HG03571 (cell line): ENCODE measurements around the gene ZNF467.

Experiments
- ATAC-seq: cut with Tn5 transposase; IDR thresholded peaks from one replicate; pipeline ENCODE4 v1.9.1; 2021; ENCODE audit not compliant: unreplicated experiment

ZNF467 gene

DNA sequence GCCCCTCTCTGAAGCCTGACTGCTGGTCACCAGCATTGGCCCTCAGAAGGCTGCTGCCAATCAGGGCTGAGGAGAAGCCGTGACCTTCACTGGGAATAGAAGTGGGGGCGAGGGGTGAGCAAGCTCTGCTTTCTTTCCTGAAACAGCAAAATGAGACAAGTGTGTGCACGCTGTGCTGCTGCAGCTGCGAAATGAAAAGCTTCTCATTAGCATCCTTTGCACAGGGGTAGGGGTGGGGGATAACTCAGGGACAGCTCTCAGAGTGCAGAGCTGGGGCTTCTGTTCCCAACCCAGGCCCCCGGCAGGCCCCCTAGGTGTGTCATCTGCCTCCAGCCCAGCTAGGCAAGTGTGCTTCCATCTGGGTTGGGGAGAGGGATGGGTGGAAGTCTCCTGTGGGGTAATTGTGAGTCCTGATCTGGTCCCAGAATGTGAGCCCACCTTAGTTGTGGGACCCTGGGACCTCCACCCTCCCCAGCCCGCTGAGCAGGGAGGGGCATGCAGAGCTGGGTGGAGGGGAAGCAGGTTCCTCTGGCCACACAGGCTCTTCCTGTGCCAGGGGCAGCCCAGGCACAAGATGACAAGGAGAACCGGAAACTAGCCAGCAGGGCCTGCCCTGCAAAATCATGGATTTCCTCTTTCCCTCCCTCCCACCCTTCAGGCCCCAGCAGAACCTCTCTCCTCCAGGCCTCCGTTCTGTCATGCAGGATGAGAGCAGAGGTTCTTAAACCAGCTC is 22.2 kb downstream of the ZNF467 start:
- ATAC-seq: no peak

- ATAC-seq: no peak
These were observed 23.1 kb downstream of the ZNF467 start for GRCh38 chr7:149750122-149750845.

- no peak for ATAC-seq
These were observed 25.1 kb downstream of the ZNF467 start for GRCh38 chr7:149748076-149748874.

DNA sequence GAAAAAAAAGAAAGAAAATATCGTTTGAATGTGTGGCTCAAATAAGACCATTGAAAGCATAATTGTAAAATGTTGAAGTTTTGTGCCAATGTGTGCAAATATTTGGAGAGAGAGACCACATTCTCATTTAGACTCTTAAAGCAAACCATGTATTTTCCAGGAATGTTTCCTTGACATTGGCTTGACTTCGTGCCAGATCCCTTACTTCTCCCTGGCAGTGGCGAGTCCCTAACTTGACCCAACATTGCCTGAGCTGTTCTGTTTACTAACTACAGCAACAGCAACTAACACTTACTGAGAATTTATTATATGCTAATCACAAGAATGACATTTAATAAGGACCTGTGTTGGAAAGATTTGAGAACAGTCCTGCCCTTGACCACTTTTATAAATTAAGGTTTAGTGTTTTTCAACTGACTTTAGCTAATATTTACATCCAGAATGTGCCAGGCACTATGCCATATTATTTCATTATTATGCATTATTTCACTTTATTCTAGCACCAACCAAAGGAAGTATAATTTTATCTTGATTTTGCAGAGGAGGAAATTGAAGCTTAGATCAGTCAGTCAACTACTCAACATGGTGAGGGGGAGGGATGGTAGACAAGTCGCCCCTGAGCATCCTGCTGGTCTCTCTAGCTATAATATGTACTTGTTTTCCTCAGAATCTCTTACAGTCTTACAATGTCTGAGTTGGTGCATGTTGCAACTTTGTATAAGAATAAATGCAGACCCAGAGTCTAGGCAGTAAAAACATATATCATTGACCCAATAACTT is 29.7 kb downstream of the ZNF467 start:
- no peak for ATAC-seq

DNA sequence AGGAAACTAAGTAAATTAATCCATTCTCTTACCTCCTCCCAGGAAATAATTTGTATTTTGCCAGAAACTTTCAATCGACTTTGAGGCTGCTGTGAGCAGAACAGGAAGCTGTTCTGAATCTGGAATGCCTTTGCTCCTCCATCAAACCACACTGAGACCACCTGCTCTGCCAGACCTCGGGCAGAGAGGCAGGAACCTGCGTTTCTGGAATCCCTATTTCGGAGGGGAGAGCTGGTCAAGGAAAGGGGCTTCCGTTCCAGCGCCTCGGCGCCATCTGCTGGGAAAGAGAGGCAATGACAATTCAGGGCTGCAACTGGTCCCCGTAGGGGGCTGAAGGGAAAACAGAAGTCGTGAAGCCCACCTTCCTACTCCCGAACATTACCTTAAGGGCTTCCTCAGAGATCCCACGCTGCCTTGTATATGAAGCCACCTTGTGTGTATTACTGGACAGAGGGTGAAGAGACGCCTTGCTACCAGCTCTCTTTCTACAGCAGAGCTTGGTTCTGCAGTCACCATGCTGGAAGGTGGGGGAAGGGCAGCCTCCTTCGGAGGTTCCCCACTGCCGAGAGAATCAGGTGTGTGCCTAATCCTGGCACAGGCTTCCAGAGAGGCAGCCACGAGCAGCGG is 31.2 kb downstream of the ZNF467 start:
- ATAC-seq: no peak

DNA sequence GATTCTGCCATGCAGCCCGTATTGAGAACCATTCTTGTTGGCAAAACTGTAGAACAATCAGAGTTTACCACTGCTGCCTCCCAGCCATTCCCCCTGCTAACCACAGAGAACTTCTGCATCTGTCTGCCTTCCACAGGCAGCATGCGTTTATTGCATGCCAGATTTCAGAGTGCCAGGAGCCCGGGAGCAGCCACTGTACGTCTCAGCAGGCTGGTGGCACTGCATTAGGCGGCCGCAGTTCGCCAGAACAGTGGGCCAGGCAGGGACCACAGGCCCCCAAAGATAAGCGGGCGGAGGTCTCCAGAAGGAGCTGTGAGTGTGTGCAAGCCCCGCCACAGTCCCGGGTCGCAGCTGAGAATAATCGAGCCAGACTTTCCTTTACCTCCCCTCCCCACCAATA is 31.8 kb downstream of the ZNF467 start:
- ATAC-seq: no peak

- no peak for ATAC-seq
These were observed 36.7 kb downstream of the ZNF467 start for GRCh38 chr7:149736478-149737360.

DNA sequence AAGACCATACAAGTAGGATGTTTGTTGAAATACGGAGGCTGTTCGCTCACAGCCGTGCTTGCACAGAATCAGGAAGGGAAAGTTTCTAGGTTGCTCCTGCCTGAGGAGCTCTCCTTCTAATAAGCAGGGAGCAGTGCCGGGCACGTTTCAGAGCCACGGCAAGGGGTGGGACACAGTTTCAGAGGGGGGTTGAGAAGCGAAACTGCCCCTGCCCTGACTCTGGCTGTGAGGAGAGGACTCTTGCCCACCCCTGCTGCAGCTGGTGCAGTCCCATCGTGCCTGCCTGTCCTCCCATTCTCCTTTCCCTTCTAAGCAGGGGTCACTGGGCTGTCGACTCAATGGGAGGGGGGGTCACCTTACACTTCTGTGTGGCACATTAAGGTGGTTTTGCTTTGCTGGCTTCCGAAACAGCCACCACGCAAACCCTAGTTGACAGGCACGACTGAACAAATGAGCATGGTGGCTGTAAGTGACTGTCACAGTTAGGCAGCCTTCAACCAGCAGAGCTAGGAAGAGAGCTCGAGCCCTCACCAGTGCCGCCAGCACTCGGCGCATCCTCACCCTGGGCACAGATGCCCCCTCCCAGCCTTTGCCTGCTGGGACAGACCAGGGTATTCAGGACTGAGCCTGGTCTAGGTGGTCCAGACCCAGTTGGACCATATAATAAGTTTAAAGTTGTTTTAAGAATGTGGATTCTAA is 37.5 kb downstream of the ZNF467 start:
- no peak for ATAC-seq

DNA sequence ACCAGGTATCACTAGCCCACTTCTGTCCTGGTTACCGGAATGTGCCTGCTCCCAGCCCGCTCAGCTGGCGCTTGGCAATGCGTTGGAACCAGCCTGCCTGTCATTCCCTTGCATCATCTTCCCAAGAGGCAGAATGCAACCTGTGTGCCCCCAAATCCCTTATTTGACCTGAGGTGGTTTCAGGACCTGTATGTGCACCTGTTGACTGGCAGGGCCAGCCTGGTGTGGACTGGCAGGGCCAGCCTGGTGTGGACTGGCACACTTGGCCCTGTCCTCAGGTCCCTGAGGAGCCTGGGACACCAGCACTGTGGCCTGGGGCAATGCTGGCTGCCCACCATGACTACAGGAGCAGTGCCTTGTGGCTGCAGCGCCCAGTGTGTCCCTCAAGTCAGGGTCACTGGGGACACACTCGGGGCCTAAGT is 38.2 kb downstream of the ZNF467 start:
- ATAC-seq: no peak

GRCh38 chr7:149734791-149735075 is 38.7 kb downstream of the ZNF467 start:
- no peak for ATAC-seq

DNA sequence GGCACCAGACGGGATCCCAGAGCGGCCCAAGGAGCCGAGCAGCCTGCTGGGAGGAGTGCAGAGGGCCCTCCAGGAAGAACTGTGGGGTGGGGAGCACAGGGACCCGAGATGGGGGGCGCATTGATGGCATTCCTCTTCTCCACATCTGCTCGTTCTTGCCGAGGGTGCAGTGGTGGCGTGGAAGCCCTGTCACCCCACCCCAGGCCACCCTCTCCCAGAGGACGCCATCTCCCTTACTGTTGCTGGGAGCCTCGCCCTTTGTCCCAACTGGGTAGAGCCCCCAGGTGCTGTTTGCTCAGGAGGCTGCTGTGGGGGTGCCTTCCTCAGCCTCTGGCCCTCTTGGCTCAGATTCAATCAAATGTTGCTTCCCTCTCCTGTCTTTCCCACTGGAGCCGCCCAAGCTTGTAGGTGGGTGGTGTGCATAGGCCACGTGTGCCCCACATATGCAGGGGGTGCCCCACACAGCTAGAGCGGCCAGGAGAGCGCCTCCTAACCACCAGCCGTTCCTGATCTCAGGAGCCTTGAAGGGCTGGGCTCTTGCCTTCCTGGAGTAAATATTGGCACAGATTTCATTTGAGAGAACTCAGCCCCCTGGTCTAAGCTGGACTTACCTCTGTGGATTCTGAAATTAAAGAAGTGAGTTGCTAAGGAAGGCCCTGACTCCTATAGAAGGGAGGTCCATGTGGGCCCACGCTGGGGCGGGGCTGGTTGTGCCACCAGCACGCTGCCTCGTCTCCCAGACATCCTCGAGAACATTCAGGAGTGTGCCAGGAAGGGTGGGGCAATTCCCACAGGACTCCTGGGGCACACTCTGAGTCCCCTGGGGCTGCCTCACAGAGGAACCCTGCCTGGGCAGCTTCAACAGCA is 39.2 kb downstream of the ZNF467 start:
- no peak for ATAC-seq

DNA sequence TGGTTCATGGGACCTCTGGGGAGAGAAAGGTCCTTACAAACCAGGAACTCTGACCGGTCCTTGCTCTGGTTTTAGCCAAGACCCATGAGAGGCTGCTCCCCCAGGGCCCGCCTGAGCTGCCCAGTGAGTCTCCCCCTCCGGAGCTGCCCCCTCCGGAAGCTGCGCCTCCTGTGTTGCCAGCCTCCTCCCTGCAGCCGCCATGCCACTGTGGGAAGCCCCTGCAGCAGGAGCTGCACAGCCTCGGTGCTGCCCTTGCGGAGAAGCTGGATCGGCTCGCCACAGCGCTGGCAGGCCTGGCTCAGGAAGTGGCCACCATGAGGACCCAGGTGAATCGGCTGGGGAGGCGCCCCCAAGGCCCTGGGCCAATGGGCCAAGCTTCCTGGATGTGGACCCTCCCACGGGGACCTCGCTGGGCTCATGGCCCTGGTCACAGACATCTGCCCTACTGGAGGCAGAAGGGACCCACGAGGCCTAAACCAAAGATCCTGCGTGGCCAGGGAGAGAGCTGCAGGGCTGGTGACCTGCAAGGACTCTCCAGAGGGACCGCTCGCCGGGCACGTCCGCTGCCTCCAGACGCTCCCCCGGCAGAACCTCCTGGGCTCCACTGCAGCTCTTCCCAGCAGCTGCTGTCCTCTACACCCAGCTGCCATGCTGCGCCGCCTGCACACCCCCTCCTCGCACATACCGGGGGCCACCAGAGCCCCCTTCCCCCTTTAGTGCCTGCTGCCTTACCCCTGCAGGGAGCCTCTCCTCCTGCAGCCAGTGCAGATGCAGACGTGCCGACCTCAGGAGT is 40.1 kb downstream of the ZNF467 start:
- no peak for ATAC-seq

DNA sequence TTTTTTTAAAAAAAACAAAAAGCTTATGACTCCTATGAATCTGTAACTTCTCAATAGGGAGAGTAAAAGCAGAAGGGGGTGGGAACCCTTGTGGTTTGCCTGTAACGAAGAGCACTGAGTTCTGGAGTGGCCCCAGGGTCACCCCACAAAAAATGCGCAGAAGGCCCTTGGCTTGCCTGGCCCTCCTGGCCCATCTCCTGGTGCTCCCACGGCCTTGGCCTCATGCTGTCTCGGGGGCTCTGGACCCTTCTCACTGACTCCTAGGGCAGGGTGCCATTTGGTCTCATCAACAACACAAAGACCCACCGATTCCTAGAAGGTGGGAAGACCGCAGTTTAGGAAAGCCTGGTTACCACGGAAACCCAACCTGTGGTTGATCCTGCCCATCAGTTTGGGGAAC is 40.8 kb downstream of the ZNF467 start:
- no peak for ATAC-seq

DNA sequence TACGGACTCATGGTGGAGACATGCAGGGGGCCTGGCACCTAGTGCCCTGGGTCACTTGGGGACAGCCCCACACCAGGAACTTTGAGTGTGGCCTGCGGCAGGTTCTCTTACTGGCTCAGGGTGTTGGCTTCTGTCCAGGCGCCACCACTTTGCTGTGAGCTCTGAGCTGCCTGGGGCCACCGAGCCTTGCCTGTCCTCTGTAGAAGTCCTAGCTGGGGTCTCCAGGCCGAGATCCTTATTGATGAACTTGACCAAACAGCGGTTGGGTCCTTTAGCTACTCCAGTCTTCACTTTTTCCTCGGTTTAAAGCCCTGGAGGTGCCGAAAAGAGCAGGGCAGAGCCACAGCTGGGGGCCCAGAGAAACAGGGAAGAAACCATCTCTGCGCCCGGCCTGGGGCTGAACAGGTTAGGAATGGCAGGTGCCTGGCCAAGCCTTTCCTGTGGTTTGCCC is 41.3 kb downstream of the ZNF467 start:
- ATAC-seq: no peak

GRCh38 chr7:149731207-149731955 is 42.0 kb downstream of the ZNF467 start:
- ATAC-seq: no peak

- no peak for ATAC-seq
These were observed 43.2 kb downstream of the ZNF467 start for GRCh38 chr7:149729983-149730801.
